T-helper 2 cell treated with Interferon-gamma antibody and Interleukin-4, amounts not matched to agents 5 μg/mL and 100 μg/mL, for 36 hours (primary cell): ENCODE data around the gene FUOM.
"Not testable (repeated sequence)": the region's sequence is repeated elsewhere in the genome, so short reads cannot be mapped to it uniquely, and the experiment has no call there.

Experiments
- DNase-seq: peaks from one replicate; pipeline ENCODE4 v3.0.0; 2021; ENCODE audit warnings: low spot score
- H3K27ac Mint-ChIP-seq: one replicate; pipeline ENCODE4 v1.8.0; 2021; ENCODE audit warnings: mild to moderate bottlenecking, mixed read lengths
- H3K27me3 Mint-ChIP-seq: one replicate; pipeline ENCODE4 v1.8.0; 2021; ENCODE audit warnings: low read depth, mixed read lengths
- H3K36me3 Mint-ChIP-seq: one replicate; pipeline ENCODE4 v1.8.0; 2021; ENCODE audit warnings: low read depth, mixed read lengths
- H3K4me1 Mint-ChIP-seq: one replicate; pipeline ENCODE4 v1.8.0; 2021; ENCODE audit warnings: low read depth, mixed read lengths
- H3K4me3 Mint-ChIP-seq: one replicate; pipeline ENCODE4 v1.8.0; 2022; ENCODE audit warnings: mild to moderate bottlenecking, moderate library complexity, mixed read lengths
- H3K9me3 Mint-ChIP-seq: one replicate; pipeline ENCODE4 v1.8.0; 2021; ENCODE audit warnings: mixed read lengths

The FUOM gene

GRCh38 chr10:133394064-133394663 is 36.3 kb upstream of the FUOM start, which contains the start of gene MTG1:
MTG1 (plus strand) TSS chr10:133394157; CDS start chr10:133394221, 64 bp downstream.
- H3K36me3 Mint-ChIP-seq = peaks cover 35% of the 10 kb centered on the region
- peak; percentile 94 for DNase-seq
- peak within 1 kb of the TSS; percentile 90 for H3K27ac Mint-ChIP-seq
- peaks cover 35% of the 10 kb centered on the region for H3K4me1 Mint-ChIP-seq
- H3K9me3 Mint-ChIP-seq = no peaks in the 10 kb centered on the region
- peak within 1 kb of the TSS; percentile 94 for H3K4me3 Mint-ChIP-seq
- no peaks in the 10 kb centered on the region for H3K27me3 Mint-ChIP-seq

GRCh38 chr10:133393401-133394063 is 35.7 kb upstream of the FUOM start:
- Mint-ChIP-seq H3K4me1 (peaks cover 40% of the 10 kb centered on the region), H3K4me3 (peak overlapping the region; percentile 94), H3K36me3 (peaks cover 29% of the 10 kb centered on the region), H3K27me3 (no peaks in the 10 kb centered on the region), H3K9me3 (no peaks in the 10 kb centered on the region), H3K27ac (peak overlapping the region; percentile 90)
- no peak for DNase-seq

GRCh38 chr10:133391761-133392518 is 34.1 kb upstream of the FUOM start:
- Mint-ChIP-seq H3K36me3 (peaks cover 15% of the 10 kb centered on the region), H3K27ac (peak overlapping the region; percentile 95), H3K27me3 (no peaks in the 10 kb centered on the region), H3K9me3 (no peaks in the 10 kb centered on the region), H3K4me1 (peaks cover 41% of the 10 kb centered on the region), H3K4me3 (peak overlapping the region; percentile 86)
- no peak for DNase-seq

- Mint-ChIP-seq H3K4me3 (peak overlapping the region; percentile 86), H3K9me3 (no peaks in the 10 kb centered on the region), H3K4me1 (peaks cover 38% of the 10 kb centered on the region), H3K27me3 (no peaks in the 10 kb centered on the region), H3K36me3 (peaks cover 13% of the 10 kb centered on the region), H3K27ac (peak overlapping the region; percentile 95)
- no peak for DNase-seq
Observed at GRCh38 chr10:133391249-133391635, 33.4 kb upstream of the FUOM start.

DNA sequence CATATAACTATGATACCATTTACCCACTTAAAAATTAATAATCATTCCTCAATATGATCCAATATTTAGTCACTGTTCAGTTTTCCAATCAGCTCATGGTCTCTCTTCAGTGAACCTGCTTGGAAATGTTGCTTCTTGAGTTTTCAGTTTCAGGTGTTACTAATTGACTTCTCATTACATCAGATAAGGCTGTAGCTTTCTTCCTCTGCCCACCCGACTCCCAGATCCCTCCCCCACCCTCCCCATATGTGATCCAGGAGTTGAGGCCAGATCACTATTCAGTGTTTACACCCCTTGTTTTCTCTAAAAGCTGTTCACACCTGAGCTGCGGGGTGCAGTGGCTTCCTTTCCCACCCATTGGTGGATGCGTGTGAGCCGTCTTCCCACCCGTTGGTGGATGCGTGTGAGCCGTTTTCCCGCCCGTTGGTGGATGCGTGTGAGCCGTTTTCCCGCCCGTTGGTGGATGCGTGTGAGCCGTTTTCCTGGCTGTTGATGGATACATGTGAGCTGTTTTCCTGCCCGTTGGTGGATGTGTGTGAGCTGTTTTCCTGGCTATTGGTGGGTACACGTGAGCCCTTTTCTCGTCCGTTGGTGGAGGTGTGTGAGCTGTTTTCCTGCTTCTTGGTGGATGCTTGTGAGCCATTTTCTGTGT is 32.9 kb upstream of the FUOM start:
- DNase-seq = no peak
- H3K36me3 Mint-ChIP-seq = peaks cover 12% of the 10 kb centered on the region
- peak overlapping the region; percentile 86 for H3K4me3 Mint-ChIP-seq

GRCh38 chr10:133388973-133389818 is 31.4 kb upstream of the FUOM start:
- no peaks in the 10 kb centered on the region for H3K9me3 Mint-ChIP-seq
- peaks cover 3% of the 10 kb centered on the region for H3K36me3 Mint-ChIP-seq
- no peaks in the 10 kb centered on the region for H3K27me3 Mint-ChIP-seq
- H3K4me3 Mint-ChIP-seq = peak overlapping the region; percentile 86
- peak; percentile 33 for DNase-seq
- peak overlapping the region; percentile 96 for H3K27ac Mint-ChIP-seq
- H3K4me1 Mint-ChIP-seq = peaks cover 31% of the 10 kb centered on the region

More for the DNA sequence above, 32.9 kb upstream of the FUOM start:
- H3K27ac Mint-ChIP-seq = peak overlapping the region; percentile 95
- H3K27me3 Mint-ChIP-seq = no peaks in the 10 kb centered on the region
- H3K9me3 Mint-ChIP-seq = no peaks in the 10 kb centered on the region
- peaks cover 38% of the 10 kb centered on the region for H3K4me1 Mint-ChIP-seq

- no peaks in the 10 kb centered on the region for H3K27me3 Mint-ChIP-seq
Observed at GRCh38 chr10:133388236-133388972, 30.6 kb upstream of the FUOM start.

GRCh38 chr10:133386951-133387350 is 29.1 kb upstream of the FUOM start:
- H3K36me3 Mint-ChIP-seq, H3K27me3 Mint-ChIP-seq, DNase-seq, H3K4me3 Mint-ChIP-seq, H3K9me3 Mint-ChIP-seq, H3K27ac Mint-ChIP-seq: not testable (repeated sequence)
- peaks cover 32% of the 10 kb centered on the region for H3K4me1 Mint-ChIP-seq

More at GRCh38 chr10:133388236-133388972, 30.6 kb upstream of the FUOM start:
- H3K9me3 Mint-ChIP-seq = no peaks in the 10 kb centered on the region
- DNase-seq = no peak
- peak overlapping the region; percentile 96 for H3K27ac Mint-ChIP-seq
- peaks cover 31% of the 10 kb centered on the region for H3K4me1 Mint-ChIP-seq
- peaks cover 3% of the 10 kb centered on the region for H3K36me3 Mint-ChIP-seq
- H3K4me3 Mint-ChIP-seq = peak overlapping the region; percentile 86

GRCh38 chr10:133385214-133385613 is 27.4 kb upstream of the FUOM start:
- DNase-seq = no peak
- H3K9me3 Mint-ChIP-seq = no peaks in the 10 kb centered on the region
- H3K36me3 Mint-ChIP-seq = peaks cover 3% of the 10 kb centered on the region
- no peak overlapping the region for H3K4me3 Mint-ChIP-seq
- no peaks in the 10 kb centered on the region for H3K27me3 Mint-ChIP-seq
- H3K27ac Mint-ChIP-seq = no peak overlapping the region
- H3K4me1 Mint-ChIP-seq = peaks cover 20% of the 10 kb centered on the region

DNA sequence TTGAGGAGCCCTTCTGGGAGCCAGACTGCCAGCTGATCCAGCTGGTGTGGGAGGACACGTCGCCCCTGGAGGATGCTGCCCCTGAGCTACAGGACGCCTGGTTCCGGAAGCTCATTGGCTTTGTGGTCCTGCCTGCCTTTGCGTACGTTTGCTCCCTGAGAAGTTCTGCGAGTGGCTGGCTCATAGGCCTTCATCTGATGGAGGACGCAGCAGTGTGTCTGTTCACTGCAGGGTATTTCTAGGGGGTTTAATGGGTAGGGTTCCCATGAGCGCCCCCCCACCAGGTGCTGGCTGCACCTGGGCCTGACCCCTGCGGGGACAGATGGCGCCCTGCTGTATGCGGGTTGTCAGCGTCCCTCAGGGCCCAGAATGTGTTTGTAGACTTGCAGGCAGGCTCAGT is 26.3 kb upstream of the FUOM start:
- H3K9me3 Mint-ChIP-seq = no peaks in the 10 kb centered on the region
- no peak for DNase-seq
- no peak overlapping the region for H3K27ac Mint-ChIP-seq
- H3K4me1 Mint-ChIP-seq = peaks cover 11% of the 10 kb centered on the region
- no peaks in the 10 kb centered on the region for H3K27me3 Mint-ChIP-seq
- H3K36me3 Mint-ChIP-seq = peaks cover 3% of the 10 kb centered on the region
- no peak overlapping the region for H3K4me3 Mint-ChIP-seq

DNA sequence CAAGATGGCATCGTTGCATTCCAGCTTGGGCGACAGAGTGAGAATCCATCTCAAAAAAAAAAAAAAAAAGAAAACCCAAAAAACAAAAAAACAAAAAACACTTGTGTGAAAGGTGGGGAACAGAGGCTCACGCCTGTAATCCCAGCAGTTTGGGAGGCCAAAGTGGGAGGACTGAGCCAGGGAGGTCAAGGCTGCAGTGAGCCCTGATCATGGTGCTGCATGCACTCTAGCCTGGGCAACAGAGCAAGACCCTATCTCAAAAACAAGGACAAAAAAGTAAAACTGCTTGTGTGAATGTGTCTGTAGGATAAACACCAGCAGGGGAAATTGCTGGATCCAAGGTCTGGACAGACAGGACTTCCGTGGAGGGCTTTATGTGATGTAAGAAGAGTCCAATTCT is 25.7 kb upstream of the FUOM start:
- Mint-ChIP-seq H3K4me3 (no peak overlapping the region), H3K4me1 (peaks cover 8% of the 10 kb centered on the region), H3K27ac (no peak overlapping the region), H3K27me3 (no peaks in the 10 kb centered on the region), H3K9me3 (no peaks in the 10 kb centered on the region), H3K36me3 (peaks cover 3% of the 10 kb centered on the region)
- DNase-seq = no peak

GRCh38 chr10:133381036-133381435 is 23.2 kb upstream of the FUOM start:
- no peaks in the 10 kb centered on the region for H3K27me3 Mint-ChIP-seq
- H3K27ac Mint-ChIP-seq = no peak overlapping the region
- H3K9me3 Mint-ChIP-seq = no peaks in the 10 kb centered on the region
- DNase-seq = no peak
- H3K36me3 Mint-ChIP-seq = no peaks in the 10 kb centered on the region
- peaks cover 4% of the 10 kb centered on the region for H3K4me1 Mint-ChIP-seq
- H3K4me3 Mint-ChIP-seq = no peak overlapping the region
